ENCODE results near the gene CRIP1. TPM values are rescaled to one million over a fixed set of nuclear protein-coding genes. Genes with fewer than 3 reads are reported as not detected.

The CRIP1 gene
- total RNA-seq, 2 experiments from 2014 or later: 182 to 186 TPM

GRCh38 chr14:105508069-105508468 is 21.4 kb downstream of the CRIP1 start:
- Mint-ChIP-seq H3K4me1 (no peaks in the 10 kb centered on the region), H3K36me3 (ENCODE audit: low read depth) (no peaks in the 10 kb centered on the region), H3K4me3 (no peak overlapping the region), H3K9me3 (ENCODE audit: low read depth) (no peaks in the 10 kb centered on the region), H3K27ac (no peak overlapping the region), H3K27me3 (peaks cover 18% of the 10 kb centered on the region)
- CTCF ChIA-PET: interaction anchor here (0.6 to 1.4 kb wide), 2 partner anchors 25 to 110 kb away, joined by 3 read pairs; no protein-coding TSS in a partner anchor
- no peak for ATAC-seq
- POLR2A ChIA-PET: no interaction called here
- DNase-seq: no peak
- intact Hi-C loops (cut with DNase I, micrococcal nuclease): no loop called here

- no peak overlapping the region for H3K4me3 Mint-ChIP-seq
- CTCF ChIA-PET: no interaction called here
These were observed 21.9 kb downstream of the CRIP1 start for GRCh38 chr14:105508601-105509000.

DNA sequence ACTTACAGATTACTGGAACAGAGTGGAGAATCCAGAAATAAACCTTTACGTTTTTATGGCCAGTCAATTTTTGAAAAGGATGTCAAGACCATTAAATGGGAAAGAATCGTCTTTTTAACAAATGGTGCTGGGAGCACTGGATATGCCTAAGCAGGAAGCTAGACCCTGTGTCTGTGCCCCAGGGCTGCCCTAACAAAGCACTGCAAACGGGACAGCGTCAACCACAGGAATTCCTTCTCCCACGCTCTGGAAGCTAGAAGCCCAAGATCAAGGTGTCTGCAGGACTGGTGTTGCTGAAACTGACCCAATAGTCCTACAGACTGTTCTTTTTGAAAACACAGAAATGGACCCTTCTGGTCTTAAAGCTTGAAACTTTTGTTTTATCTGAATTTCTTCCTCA is 30.4 kb downstream of the CRIP1 start:
- no peak overlapping the region for H3K4me3 Mint-ChIP-seq
- H3K27me3 Mint-ChIP-seq: peaks cover 32% of the 10 kb centered on the region
- H3K4me1 Mint-ChIP-seq: no peaks in the 10 kb centered on the region
- intact Hi-C loops (cut with DNase I, micrococcal nuclease): no loop called here
- ATAC-seq: no peak
- CTCF ChIA-PET: interaction anchor here (0.7 kb wide), 1 partner anchor 421 kb away, joined by 3 read pairs; no protein-coding TSS in a partner anchor
- H3K27ac Mint-ChIP-seq: no peak overlapping the region
- no peaks in the 10 kb centered on the region for H3K36me3 Mint-ChIP-seq (ENCODE audit: low read depth)
- no peak for DNase-seq
- H3K9me3 Mint-ChIP-seq (ENCODE audit: low read depth): no peaks in the 10 kb centered on the region
- POLR2A ChIA-PET: interaction anchor here (0.7 kb wide), 1 partner anchor 25 kb away, joined by 6 read pairs; no protein-coding TSS in a partner anchor

More at GRCh38 chr14:105508601-105509000, 21.9 kb downstream of the CRIP1 start:
- Mint-ChIP-seq H3K27ac (no peak overlapping the region), H3K27me3 (peaks cover 18% of the 10 kb centered on the region), H3K4me1 (no peaks in the 10 kb centered on the region), H3K36me3 (ENCODE audit: low read depth) (no peaks in the 10 kb centered on the region), H3K9me3 (ENCODE audit: low read depth) (no peaks in the 10 kb centered on the region)
- no peak for ATAC-seq
- no peak for DNase-seq
- intact Hi-C loops (cut with DNase I, micrococcal nuclease): no loop called here
- POLR2A ChIA-PET: no interaction called here

- Mint-ChIP-seq H3K9me3 (ENCODE audit: low read depth) (no peaks in the 10 kb centered on the region), H3K27me3 (peaks cover 30% of the 10 kb centered on the region), H3K27ac (no peak overlapping the region), H3K4me1 (no peaks in the 10 kb centered on the region), H3K36me3 (ENCODE audit: low read depth) (no peaks in the 10 kb centered on the region), H3K4me3 (no peak overlapping the region)
- CTCF ChIA-PET: interaction anchor here (0.8 kb wide), 1 partner anchor 331 kb away, joined by 4 read pairs; no protein-coding TSS in a partner anchor
- no peak for DNase-seq
- intact Hi-C loops (cut with DNase I, micrococcal nuclease): loop anchor here in 1 of 2 experiments (10.0 kb wide), 1 partner anchor 335 kb away; the partner anchor contains the start of gene NUDT14
- POLR2A ChIA-PET: no interaction called here
- ATAC-seq: no peak
These were observed 33.4 kb downstream of the CRIP1 start for GRCh38 chr14:105519946-105520698.

DNA sequence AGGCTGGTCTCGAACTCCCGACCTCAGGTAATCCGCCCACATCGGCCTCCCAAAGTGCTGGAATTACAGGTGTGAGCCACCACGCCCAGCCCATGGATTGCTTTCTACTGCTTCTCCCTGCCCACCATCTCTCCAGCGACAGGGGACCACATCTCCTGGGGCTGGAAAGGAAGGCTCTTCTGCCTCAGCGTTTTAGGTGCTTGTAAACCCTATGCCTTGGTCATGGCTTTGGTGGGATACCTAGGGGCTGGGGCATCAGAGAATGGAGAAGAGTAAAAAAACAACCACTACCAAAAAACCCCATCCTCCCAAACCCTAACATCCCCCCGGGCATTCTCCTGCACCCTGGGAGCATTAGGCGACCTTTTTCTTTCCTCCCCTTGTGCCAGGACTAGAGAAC is 38.6 kb downstream of the CRIP1 start:
- no peaks in the 10 kb centered on the region for H3K9me3 Mint-ChIP-seq (ENCODE audit: low read depth)
- POLR2A ChIA-PET: no interaction called here
- CTCF ChIA-PET: interaction anchor here (1.0 to 1.4 kb wide), 2 partner anchors 35 to 155 kb away, joined by 3 to 5 read pairs; no protein-coding TSS in a partner anchor

GRCh38 chr14:105525861-105526775 is 39.4 kb downstream of the CRIP1 start, which contains the start of gene TMEM121:
Gene TMEM121, plus strand, starts transcription at chr14:105526583. Its CDS starts 2,252 bp downstream, at chr14:105528835.
- Mint-ChIP-seq H3K4me1 (peaks cover 15% of the 10 kb centered on the region), H3K27me3 (peaks cover 12% of the 10 kb centered on the region), H3K4me3 (peak within 1 kb of the TSS; percentile 74), H3K27ac (peak within 1 kb of the TSS; percentile 31), H3K36me3 (ENCODE audit: low read depth) (peaks cover 6% of the 10 kb centered on the region), H3K9me3 (ENCODE audit: low read depth) (no peaks in the 10 kb centered on the region)
- peak; percentile 61 for DNase-seq
- ChIA-PET CTCF (interaction anchor here (1.0 to 1.4 kb wide), 2 partner anchors 36 to 156 kb away, joined by 3 to 5 read pairs; no protein-coding TSS in a partner anchor), POLR2A (no interaction called here)
- intact Hi-C loops (cut with DNase I, micrococcal nuclease): loop anchor here in 1 of 2 experiments (10.0 kb wide), 1 partner anchor 341 kb away; the partner anchor contains the start of gene NUDT14
- ATAC-seq: peak; percentile 18

More for the DNA sequence above, 38.6 kb downstream of the CRIP1 start:
- Mint-ChIP-seq H3K36me3 (ENCODE audit: low read depth) (peaks cover 6% of the 10 kb centered on the region), H3K4me1 (peaks cover 13% of the 10 kb centered on the region), H3K27ac (no peak overlapping the region), H3K4me3 (peak overlapping the region; percentile 49), H3K27me3 (peaks cover 13% of the 10 kb centered on the region)
- intact Hi-C loops (cut with DNase I, micrococcal nuclease): loop anchor here in 1 of 2 experiments (10.0 kb wide), 1 partner anchor 341 kb away; the partner anchor contains the start of gene NUDT14
- DNase-seq: no peak
- no peak for ATAC-seq

- peak overlapping the region; percentile 74 for H3K4me3 Mint-ChIP-seq
- CTCF ChIA-PET: interaction anchor here (0.7 kb wide), 1 partner anchor 10 kb away, joined by 4 read pairs; no protein-coding TSS in a partner anchor
- peaks cover 12% of the 10 kb centered on the region for H3K27me3 Mint-ChIP-seq
- POLR2A ChIA-PET: no interaction called here
- H3K9me3 Mint-ChIP-seq (ENCODE audit: low read depth): no peaks in the 10 kb centered on the region
- peak; percentile 36 for DNase-seq
- peak overlapping the region; percentile 31 for H3K27ac Mint-ChIP-seq
- H3K36me3 Mint-ChIP-seq (ENCODE audit: low read depth): peaks cover 6% of the 10 kb centered on the region
- intact Hi-C loops (cut with DNase I, micrococcal nuclease): loop anchor here in 1 of 2 experiments (10.0 kb wide), 1 partner anchor 342 kb away; the partner anchor contains the start of gene NUDT14
- H3K4me1 Mint-ChIP-seq: peaks cover 15% of the 10 kb centered on the region
- no peak for ATAC-seq
These were observed 40.2 kb downstream of the CRIP1 start for GRCh38 chr14:105526776-105527380.

- intact Hi-C loops (cut with DNase I, micrococcal nuclease): loop anchor here in 1 of 2 experiments (10.0 kb wide), 1 partner anchor 343 kb away; the partner anchor contains the start of gene NUDT14
- POLR2A ChIA-PET: no interaction called here
- Mint-ChIP-seq H3K4me3 (peak overlapping the region; percentile 74), H3K27me3 (peaks cover 10% of the 10 kb centered on the region), H3K4me1 (peaks cover 15% of the 10 kb centered on the region), H3K27ac (peak overlapping the region; percentile 31), H3K36me3 (ENCODE audit: low read depth) (peaks cover 6% of the 10 kb centered on the region), H3K9me3 (ENCODE audit: low read depth) (no peaks in the 10 kb centered on the region)
- DNase-seq (no peak), ATAC-seq (no peak)
- CTCF ChIA-PET: interaction anchor here (0.7 kb wide), 1 partner anchor 9 kb away, joined by 4 read pairs; no protein-coding TSS in a partner anchor
These were observed 40.7 kb downstream of the CRIP1 start for GRCh38 chr14:105527381-105527825.

GRCh38 chr14:105527826-105528585 is 41.3 kb downstream of the CRIP1 start:
- H3K27ac Mint-ChIP-seq: peak overlapping the region; percentile 58
- peak; percentile 90 for DNase-seq
- peak; percentile 62 for ATAC-seq
- H3K27me3 Mint-ChIP-seq: peaks cover 10% of the 10 kb centered on the region
- H3K36me3 Mint-ChIP-seq (ENCODE audit: low read depth): peaks cover 6% of the 10 kb centered on the region
- POLR2A ChIA-PET: interaction anchor here (0.9 to 1.0 kb wide), 2 partner anchors 38 to 46 kb away, joined by 3 to 5 read pairs; no protein-coding TSS in a partner anchor
- no peaks in the 10 kb centered on the region for H3K9me3 Mint-ChIP-seq (ENCODE audit: low read depth)
- intact Hi-C loops (cut with DNase I, micrococcal nuclease): loop anchor here (1.0 to 10.0 kb wide), 9 partner anchors 37 to 343 kb away; partner anchors contain the start of genes NUDT14 (in 1 of the 2) and TEDC1 (in 1 of the 2)
- H3K4me1 Mint-ChIP-seq: peaks cover 15% of the 10 kb centered on the region
- CTCF ChIA-PET: interaction anchor here (0.7 to 1.5 kb wide), 7 partner anchors 9 to 159 kb away, joined by 3 to 5 read pairs (median 3); no protein-coding TSS in a partner anchor
- peak overlapping the region; percentile 74 for H3K4me3 Mint-ChIP-seq
